Coronary artery (tissue), 2 donors: ENCODE results near the gene SNRK.

Source experiments
- DNase-seq: peaks from one replicate; pipeline ENCODE4 v3.0.0-alpha.2; 2017; ENCODE audit warnings: low spot score
- H3K27ac ChIP-seq, 2 donors: fragments of 200-600 bp; sonication (generic); one replicate each; pipeline ENCODE4 v1.5.1; 2016 to 2019
- H3K4me3 ChIP-seq: fragments of 200-600 bp; sonication (generic); 2 replicates; pipeline ENCODE4 v1.5.1; 2016; ENCODE audit warnings: mild to moderate bottlenecking, moderate library complexity
- TF ChIP-seq, protein P1 (sequence below): fragments of 200-600 bp; sonication (generic); IDR thresholded peaks from one replicate; pipeline ENCODE4 v1.5.1; 2019; ENCODE audit warnings: antibody characterized with exemption

The SNRK gene

DNA sequence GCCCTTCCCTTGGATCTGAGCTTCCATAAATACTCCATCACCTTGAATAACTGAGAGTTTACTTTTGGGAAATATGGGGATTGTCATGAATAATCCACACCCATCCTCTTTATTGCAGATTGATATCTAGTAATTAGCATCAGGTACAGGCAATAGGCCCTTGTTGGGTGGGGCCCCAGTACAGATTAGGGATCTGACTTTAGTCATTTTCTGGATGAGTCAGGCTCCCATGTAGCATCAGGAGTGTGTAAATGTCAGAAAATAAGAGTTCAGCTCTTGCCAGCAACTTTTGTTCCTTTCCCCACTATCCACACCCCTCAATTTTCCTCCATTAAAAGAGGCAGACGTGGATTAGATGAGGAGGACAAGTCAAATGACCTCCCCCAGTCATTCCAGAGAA lies 17.7 kb upstream of the SNRK start:
- Histone ChIP-seq H3K27ac (no peak overlapping the region), H3K4me3 (no peak overlapping the region)
- DNase-seq = no peak
- TF ChIP-seq, protein P1, sequence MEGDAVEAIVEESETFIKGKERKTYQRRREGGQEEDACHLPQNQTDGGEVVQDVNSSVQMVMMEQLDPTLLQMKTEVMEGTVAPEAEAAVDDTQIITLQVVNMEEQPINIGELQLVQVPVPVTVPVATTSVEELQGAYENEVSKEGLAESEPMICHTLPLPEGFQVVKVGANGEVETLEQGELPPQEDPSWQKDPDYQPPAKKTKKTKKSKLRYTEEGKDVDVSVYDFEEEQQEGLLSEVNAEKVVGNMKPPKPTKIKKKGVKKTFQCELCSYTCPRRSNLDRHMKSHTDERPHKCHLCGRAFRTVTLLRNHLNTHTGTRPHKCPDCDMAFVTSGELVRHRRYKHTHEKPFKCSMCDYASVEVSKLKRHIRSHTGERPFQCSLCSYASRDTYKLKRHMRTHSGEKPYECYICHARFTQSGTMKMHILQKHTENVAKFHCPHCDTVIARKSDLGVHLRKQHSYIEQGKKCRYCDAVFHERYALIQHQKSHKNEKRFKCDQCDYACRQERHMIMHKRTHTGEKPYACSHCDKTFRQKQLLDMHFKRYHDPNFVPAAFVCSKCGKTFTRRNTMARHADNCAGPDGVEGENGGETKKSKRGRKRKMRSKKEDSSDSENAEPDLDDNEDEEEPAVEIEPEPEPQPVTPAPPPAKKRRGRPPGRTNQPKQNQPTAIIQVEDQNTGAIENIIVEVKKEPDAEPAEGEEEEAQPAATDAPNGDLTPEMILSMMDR = no peak

DNA sequence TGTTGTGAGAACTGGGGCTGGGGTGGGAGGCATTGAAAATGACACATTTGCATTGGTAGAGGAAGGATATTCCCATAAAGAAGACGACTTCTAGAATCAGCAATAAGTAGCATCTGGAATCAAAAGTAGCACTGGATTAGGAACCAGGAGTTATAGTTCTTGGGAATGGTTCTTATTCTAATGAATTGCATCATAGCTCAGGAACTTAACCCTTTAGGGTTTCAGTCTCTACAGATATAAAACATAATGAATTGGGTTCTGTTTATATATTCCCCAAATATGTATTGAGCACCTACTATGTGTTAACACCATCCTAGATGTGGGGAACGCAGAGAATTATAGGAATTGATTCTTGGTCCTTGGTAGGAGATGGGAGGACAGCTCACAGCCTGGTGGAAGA lies 16.3 kb upstream of the SNRK start:
- DNase-seq = no peak
- H3K27ac ChIP-seq = no peak overlapping the region
- no peak overlapping the region for H3K4me3 ChIP-seq
- TF ChIP-seq, protein P1 = no peak

DNA sequence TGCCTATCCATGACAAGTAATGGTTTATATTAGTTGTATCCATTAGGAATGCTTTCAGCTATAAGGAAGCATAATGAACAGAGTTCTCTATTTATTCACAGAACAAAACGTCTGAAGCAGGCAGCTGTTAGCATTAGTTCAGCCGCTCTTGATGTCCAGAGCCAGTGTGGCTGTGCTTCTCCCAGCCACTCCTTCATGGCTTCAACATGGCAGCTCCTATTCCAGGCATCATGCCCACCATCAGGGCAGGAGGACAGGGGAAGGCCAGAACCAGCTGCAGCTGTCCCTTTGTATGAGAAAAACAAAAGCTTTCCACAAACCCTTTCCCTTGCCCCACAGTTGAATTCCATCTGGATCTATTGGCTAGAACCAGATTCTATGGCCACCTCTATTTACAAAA lies 12.9 kb upstream of the SNRK start:
- no peak overlapping the region for H3K4me3 ChIP-seq
- DNase-seq = no peak
- no peak overlapping the region for H3K27ac ChIP-seq
- TF ChIP-seq, protein P1 = no peak

DNA sequence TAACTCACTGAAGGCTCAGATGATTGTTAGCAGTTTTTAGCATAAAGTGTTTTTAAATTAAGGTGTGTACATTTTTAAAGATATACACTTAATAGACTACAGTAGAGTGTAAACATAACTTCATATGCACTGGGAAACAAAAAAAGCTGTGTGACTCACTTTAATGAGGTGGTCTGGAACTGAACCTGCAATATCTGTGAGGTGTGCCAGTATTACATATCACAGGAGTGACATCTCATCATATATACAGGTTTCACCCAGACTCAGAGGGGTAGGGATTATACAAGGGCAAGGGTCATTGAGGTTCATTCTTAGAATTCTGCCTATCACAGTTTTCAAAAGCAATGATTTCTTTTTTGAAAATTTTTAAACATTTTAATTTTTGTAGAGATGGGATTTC lies 7.3 kb upstream of the SNRK start:
- Histone ChIP-seq H3K4me3 (no peak overlapping the region), H3K27ac (no peak overlapping the region)
- TF ChIP-seq, protein P1 = no peak
- no peak for DNase-seq

DNA sequence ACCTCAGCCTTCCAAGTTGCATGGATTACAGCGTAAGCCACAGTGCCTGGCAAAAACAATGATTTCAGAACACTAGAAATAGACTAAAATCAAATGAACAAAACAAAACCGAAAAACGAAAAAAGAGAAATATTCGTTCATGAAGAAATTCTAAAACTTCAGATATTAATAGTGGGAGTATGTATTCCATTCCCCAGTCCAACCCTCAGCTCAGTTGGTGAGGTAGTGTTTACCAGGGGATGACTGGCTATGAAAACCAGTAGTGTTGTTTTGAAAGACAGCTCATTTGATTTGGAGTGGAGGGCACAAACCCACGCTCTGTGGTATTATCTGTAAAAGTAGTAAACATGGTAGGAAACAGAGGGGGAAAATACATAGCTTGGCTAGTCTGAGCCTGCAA lies 6.8 kb upstream of the SNRK start:
- Histone ChIP-seq H3K27ac (no peak overlapping the region), H3K4me3 (no peak overlapping the region)
- TF ChIP-seq, protein P1 = no peak
- no peak for DNase-seq

DNA sequence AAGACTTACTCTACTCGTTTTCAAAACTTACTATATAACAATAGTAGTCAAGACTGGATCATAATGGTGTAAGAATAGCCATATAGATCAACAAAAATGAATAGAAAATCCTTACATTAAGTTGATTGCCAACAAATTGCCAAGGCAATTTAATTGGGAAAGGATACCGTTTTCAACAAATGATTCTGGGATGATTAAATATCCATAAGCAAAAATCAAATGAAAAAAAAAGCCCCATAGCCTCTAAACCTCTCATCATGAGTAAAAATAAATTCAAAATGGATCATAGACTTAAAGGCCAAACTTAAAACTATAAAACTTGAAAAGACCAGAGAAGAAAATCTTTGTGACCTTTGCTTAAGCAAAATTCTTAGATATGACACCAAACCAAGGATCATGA lies 5.3 kb upstream of the SNRK start:
- Histone ChIP-seq H3K4me3 (no peak overlapping the region), H3K27ac (no peak overlapping the region)
- TF ChIP-seq, protein P1 = no peak
- DNase-seq = no peak

DNA sequence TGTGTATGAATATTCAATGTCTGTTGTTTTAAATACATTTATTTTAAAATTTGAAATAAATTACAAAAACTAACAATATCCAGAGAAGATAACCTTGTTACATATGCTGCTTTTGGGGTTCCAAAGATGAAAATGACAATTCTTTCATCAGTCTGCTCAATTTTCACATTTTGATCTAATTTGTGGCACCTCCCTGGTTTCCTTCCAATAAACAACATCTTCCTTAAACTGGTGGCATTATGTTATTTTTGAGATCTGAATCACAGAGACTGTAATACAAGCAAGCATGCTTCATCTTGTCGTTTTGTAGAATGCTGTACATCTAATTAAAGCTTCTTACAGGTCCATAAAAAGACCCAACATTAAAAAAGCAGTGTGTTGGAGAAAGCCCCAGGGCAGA lies 2.2 kb upstream of the SNRK start:
- no peak overlapping the region for H3K27ac ChIP-seq
- TF ChIP-seq, protein P1 = no peak

More for the DNA sequence above, 2.2 kb upstream of the SNRK start:
- H3K4me3 ChIP-seq = no peak overlapping the region
- DNase-seq = no peak
